ENCODE results near the gene C9orf43. TPM values are rescaled to one million over a fixed set of nuclear protein-coding genes. Genes with fewer than 3 reads are reported as not detected.

C9orf43 gene
- total and polyA plus RNA-seq, 9 of the 15 experiments (the other 6 are each of a cell fraction or from before 2014, with no cell fraction given) = 0.21 to 0.58 (median 0.33) TPM

DNA sequence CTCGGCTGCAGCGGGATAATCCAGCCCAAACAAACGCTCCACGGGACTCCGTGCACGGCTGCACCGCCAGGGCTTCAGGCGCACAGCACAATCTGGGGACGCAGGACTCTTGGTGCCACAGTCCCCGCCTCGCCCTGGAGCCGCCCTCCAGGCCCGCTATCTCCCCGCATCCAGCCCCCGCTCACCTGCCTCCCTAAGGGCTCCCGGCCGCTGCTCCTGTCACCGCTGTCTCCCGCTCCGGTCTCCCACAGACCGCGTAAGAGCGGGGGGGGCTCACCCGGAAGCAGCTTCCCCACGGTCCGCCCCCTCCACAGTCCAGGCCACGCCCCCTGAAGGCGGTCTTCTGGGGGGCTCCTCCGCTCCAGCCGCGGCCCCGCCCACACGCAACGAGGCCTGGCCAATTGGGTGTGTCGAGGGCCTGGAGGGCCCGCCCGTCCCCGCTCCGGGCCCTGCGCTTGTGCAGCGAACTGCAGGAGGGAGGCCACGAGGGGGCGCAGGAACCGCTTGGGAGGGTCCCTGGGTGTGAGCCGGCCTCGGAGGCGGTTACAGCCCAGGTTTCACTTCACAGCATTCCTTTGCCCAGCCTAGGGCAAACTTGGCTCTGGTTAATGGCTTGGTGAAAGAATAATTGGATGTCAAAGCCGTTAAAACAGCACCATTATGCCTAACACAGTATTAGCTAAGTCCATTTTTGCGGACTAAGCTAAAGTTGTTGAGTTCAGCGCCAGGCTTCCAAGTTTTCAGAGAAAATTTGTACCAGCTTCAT is 9.3 kb upstream of the C9orf43 start, which contains the start of gene ALAD (continued):
- TF ChIP-seq RBM17 (IDR thresholded peaks at IDR 0.05; ENCODE audit: borderline replicate concordance, low read depth, low read length) (no peak), COPS2 (conservative IDR thresholded peaks at IDR 0.05) (no peak), XRCC5 (IDR thresholded peaks at IDR 0.05; ENCODE audit: low read depth, low read length) (peak; percentile 98), ZC3H11A (IDR thresholded peaks at IDR 0.05; ENCODE audit: low read depth, low read length) (no peak), MTA2 (IDR thresholded peaks at IDR 0.05; ENCODE audit: low read depth) (no peak), ZBTB7A (IDR thresholded peaks at IDR 0.05; ENCODE audit: borderline replicate concordance, control insufficient read depth, low read depth, low read length) (peak; percentile 96), EP300 (IDR thresholded peaks at IDR 0.05; ENCODE audit: low read length) (no peak), ZNF274 (IDR thresholded peaks at IDR 0.05; ENCODE audit: borderline replicate concordance, low read depth, low read length) (no peak), SNIP1 (IDR thresholded peaks at IDR 0.05; ENCODE audit: low read depth) (no peak), POLR2H (tag; IDR thresholded peaks at IDR 0.05; ENCODE audit: low read depth) (no peak), GTF2F1 (IDR thresholded peaks at IDR 0.05; ENCODE audit: low read depth, low read length) (no peak), TCF3 (CRISPR knock-in tag; IDR thresholded peaks at IDR 0.05) (peak; percentile 46), NCOA4 (IDR thresholded peaks at IDR 0.05; ENCODE audit: partially characterized antibody) (no peak), FOXA3 (CRISPR knock-in tag; conservative IDR thresholded peaks at IDR 0.05 in 1 of 2, IDR thresholded peaks at IDR 0.05 in 1 of 2) (no peak), ETS2 (tag; IDR thresholded peaks at IDR 0.05; ENCODE audit: borderline replicate concordance, poor library complexity, severe bottlenecking) (no peak), NR3C1 (CRISPR knock-in tag; IDR thresholded peaks at IDR 0.05) (no peak)
- TF ChIP-seq, protein P1, sequence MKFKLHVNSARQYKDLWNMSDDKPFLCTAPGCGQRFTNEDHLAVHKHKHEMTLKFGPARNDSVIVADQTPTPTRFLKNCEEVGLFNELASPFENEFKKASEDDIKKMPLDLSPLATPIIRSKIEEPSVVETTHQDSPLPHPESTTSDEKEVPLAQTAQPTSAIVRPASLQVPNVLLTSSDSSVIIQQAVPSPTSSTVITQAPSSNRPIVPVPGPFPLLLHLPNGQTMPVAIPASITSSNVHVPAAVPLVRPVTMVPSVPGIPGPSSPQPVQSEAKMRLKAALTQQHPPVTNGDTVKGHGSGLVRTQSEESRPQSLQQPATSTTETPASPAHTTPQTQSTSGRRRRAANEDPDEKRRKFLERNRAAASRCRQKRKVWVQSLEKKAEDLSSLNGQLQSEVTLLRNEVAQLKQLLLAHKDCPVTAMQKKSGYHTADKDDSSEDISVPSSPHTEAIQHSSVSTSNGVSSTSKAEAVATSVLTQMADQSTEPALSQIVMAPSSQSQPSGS (CRISPR knock-in tag; IDR thresholded peaks at IDR 0.05) = no peak
- TF ChIP-seq, protein P2, sequence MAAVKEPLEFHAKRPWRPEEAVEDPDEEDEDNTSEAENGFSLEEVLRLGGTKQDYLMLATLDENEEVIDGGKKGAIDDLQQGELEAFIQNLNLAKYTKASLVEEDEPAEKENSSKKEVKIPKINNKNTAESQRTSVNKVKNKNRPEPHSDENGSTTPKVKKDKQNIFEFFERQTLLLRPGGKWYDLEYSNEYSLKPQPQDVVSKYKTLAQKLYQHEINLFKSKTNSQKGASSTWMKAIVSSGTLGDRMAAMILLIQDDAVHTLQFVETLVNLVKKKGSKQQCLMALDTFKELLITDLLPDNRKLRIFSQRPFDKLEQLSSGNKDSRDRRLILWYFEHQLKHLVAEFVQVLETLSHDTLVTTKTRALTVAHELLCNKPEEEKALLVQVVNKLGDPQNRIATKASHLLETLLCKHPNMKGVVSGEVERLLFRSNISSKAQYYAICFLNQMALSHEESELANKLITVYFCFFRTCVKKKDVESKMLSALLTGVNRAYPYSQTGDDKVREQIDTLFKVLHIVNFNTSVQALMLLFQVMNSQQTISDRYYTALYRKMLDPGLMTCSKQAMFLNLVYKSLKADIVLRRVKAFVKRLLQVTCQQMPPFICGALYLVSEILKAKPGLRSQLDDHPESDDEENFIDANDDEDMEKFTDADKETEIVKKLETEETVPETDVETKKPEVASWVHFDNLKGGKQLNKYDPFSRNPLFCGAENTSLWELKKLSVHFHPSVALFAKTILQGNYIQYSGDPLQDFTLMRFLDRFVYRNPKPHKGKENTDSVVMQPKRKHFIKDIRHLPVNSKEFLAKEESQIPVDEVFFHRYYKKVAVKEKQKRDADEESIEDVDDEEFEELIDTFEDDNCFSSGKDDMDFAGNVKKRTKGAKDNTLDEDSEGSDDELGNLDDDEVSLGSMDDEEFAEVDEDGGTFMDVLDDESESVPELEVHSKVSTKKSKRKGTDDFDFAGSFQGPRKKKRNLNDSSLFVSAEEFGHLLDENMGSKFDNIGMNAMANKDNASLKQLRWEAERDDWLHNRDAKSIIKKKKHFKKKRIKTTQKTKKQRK (IDR thresholded peaks at IDR 0.05; ENCODE audit: borderline replicate concordance, low read depth, low read length) = no peak
- TF ChIP-seq, protein P3, sequence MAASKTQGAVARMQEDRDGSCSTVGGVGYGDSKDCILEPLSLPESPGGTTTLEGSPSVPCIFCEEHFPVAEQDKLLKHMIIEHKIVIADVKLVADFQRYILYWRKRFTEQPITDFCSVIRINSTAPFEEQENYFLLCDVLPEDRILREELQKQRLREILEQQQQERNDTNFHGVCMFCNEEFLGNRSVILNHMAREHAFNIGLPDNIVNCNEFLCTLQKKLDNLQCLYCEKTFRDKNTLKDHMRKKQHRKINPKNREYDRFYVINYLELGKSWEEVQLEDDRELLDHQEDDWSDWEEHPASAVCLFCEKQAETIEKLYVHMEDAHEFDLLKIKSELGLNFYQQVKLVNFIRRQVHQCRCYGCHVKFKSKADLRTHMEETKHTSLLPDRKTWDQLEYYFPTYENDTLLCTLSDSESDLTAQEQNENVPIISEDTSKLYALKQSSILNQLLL (CRISPR knock-in tag; IDR thresholded peaks at IDR 0.05; ENCODE audit: borderline replicate concordance) = no peak
- TF ChIP-seq, protein P4, sequence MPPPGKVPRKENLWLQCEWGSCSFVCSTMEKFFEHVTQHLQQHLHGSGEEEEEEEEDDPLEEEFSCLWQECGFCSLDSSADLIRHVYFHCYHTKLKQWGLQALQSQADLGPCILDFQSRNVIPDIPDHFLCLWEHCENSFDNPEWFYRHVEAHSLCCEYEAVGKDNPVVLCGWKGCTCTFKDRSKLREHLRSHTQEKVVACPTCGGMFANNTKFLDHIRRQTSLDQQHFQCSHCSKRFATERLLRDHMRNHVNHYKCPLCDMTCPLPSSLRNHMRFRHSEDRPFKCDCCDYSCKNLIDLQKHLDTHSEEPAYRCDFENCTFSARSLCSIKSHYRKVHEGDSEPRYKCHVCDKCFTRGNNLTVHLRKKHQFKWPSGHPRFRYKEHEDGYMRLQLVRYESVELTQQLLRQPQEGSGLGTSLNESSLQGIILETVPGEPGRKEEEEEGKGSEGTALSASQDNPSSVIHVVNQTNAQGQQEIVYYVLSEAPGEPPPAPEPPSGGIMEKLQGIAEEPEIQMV (tag; conservative IDR thresholded peaks at IDR 0.05; ENCODE audit: low read depth) = peak; percentile 99
